ENCODE data around the gene GIGYF1.
A peak's percentile ranks its signal among the peaks of the same experiment; 100 is the strongest.
"Not testable (repeated sequence)": the region's sequence is repeated elsewhere in the genome, so short reads cannot be mapped to it uniquely, and the experiment has no call there.

Gene GIGYF1

DNA sequence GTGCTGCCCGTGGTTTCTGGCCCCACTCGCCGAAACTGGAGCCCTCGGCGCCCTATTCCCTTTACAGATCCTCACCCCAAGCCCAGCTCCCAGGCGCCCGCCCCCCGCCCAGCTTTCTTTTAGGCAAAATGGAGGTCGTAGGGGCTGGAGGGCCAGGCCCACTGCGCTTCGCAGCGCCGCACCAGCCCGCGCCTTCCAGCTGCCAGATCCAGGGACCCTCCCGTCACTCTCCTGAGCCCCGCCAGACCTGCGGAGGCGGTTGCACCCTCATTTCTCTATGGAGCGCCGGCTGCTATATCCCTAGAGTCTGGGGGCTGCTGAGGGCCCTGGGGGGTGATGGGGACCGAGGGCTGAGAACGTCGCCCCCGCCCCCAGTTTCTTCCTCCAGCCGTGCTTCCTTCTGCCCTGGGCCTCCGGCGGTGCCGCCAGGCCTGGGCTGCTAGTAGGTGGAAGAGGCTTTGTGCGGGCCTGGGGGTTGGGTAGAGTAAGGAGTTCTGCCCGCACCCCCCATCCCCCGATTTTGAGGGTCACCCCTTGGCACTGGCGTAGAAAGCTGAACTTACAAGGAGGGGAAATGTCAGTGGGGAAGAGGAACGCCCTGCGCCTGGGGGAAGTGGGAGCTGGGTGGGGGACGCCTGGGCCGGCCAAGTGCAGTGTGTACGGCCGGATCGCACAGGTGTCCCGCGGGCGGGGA, 19.5 kb downstream of the GIGYF1 start:
- TF ChIP-seq, protein P1, sequence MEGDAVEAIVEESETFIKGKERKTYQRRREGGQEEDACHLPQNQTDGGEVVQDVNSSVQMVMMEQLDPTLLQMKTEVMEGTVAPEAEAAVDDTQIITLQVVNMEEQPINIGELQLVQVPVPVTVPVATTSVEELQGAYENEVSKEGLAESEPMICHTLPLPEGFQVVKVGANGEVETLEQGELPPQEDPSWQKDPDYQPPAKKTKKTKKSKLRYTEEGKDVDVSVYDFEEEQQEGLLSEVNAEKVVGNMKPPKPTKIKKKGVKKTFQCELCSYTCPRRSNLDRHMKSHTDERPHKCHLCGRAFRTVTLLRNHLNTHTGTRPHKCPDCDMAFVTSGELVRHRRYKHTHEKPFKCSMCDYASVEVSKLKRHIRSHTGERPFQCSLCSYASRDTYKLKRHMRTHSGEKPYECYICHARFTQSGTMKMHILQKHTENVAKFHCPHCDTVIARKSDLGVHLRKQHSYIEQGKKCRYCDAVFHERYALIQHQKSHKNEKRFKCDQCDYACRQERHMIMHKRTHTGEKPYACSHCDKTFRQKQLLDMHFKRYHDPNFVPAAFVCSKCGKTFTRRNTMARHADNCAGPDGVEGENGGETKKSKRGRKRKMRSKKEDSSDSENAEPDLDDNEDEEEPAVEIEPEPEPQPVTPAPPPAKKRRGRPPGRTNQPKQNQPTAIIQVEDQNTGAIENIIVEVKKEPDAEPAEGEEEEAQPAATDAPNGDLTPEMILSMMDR (IDR thresholded peaks at IDR 0.05; ENCODE audit: insufficient read depth, low read depth, low read length, missing control alignments): no peak
- no peak for DNase-seq (ENCODE audit: low read depth)

DNA sequence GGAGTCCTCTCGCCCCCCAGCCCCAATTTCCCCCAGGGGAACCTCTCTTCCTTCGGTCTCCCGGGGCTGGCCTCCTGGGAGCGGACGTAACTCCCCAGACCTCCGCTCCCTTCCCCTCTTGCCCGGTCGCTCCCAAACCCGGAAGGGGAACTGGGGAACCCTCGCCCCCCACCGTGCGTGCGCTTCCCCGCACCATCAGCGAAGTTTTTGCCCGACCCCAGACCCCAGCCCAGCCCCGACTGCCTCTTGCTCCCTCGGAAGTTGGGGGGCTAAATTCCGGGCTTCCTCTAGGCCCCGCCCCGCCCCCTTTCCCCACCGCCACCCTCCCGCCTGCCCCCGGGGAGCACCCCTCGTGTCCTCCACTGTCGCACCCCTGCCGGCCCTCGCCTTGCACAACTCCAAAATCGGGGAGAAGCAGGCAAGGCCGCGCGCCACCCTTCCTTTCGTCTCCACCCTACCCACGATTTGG, 20.1 kb downstream of the GIGYF1 start:
- peak; percentile 27 for DNase-seq (ENCODE audit: low read depth)
- TF ChIP-seq, protein P1 (IDR thresholded peaks at IDR 0.05; ENCODE audit: insufficient read depth, low read depth, low read length, missing control alignments): no peak
- H3K4me3 ChIP-seq (ENCODE audit: low read length): peak overlapping the region; percentile 93

More for the DNA sequence above, 19.5 kb downstream of the GIGYF1 start:
- peak overlapping the region; percentile 93 for H3K4me3 ChIP-seq (ENCODE audit: low read length)

DNA sequence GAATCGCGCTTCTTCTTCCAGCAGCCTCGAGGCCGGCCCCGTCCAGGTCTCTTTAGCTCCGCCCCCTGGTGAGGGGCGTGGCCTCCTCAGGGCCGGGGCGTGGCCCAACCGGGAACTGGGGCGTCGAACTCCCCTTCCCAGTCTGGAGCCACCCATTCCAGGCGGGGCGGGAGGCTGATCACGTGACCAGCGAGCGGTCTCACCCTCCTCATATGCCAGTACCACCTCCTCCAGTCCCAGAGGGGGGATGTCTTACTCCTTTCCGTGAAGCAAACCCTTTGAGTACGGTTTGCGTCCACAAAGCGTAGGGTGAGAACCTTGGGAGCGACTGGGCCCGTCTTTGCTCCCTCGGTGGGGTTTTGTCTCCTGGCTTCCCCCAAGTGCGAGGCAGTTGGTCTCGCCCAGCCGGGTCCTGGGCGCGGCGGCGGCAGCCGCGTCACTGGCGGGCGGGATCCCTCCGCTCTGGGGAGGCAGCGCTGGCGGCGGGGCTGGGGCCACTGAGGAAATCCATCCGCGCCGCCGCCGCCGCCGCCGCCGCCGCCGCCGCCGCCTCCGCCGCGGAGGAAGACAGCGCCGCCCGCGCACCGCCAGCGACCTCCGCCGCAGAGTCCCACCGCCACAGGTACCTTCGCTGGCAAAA, 20.6 kb downstream of the GIGYF1 start, which contains the start of gene GNB2:
TSS of gene GNB2 (plus strand) at position 439 of the 640 bp plus-strand sequence. CDS start 2,526 bp downstream, outside the sequence.
- TF ChIP-seq, protein P1 (IDR thresholded peaks at IDR 0.05; ENCODE audit: insufficient read depth, low read depth, low read length, missing control alignments): no peak
- peak within 1 kb of the TSS; percentile 93 for H3K4me3 ChIP-seq (ENCODE audit: low read length)
- peak; percentile 99 for DNase-seq (ENCODE audit: low read depth)

DNA sequence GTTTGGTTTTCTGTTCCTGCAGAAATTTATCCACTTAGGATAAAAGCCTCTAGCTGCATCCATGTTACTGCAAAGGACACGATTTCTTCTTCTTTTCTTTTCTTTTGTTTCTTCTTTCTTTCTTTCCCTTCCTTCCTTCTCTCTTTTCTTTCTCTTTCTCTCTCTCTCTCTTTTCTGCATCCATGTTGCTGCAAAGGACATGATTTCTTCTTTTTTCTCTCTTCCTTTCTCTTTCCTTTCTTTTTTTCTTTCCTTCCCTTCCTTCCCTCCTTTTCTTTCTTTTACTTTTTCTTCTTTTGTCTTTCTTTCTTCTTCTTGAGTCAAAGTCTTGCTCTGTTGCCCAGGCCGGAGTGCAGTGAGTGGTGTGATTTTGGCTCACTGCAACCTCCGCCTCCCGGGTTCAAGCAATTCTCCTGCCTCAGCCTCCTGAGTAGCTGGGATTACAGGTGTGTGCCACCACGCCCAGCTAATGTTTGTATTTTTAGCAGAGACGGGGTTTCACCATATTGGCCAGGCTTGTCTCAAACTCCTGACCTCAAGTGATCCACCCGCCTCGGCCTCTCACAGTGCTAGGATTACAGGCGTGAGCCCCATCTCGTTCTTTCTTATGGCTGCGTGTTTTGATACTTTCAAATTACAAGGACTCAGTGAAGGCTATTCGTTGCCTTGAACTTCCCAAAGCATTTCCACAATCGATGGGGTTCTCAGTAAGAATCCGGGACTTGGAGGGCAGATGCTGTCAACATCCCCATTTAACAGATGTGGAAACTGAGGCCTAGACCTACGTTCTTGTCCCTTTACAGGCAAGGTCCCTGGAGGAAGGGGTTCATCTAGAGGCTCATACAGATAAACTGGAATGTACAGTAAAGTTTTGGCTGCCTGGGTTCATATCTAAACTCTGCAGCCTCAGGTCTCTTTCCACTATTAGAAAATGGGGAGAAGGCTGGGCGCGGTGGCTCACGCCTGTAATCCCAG, 22.4 kb downstream of the GIGYF1 start:
- no peak overlapping the region for H3K4me3 ChIP-seq (ENCODE audit: low read length)
- TF ChIP-seq, protein P1 (IDR thresholded peaks at IDR 0.05; ENCODE audit: insufficient read depth, low read depth, low read length, missing control alignments): no peak
- no peak for DNase-seq (ENCODE audit: low read depth)

DNA sequence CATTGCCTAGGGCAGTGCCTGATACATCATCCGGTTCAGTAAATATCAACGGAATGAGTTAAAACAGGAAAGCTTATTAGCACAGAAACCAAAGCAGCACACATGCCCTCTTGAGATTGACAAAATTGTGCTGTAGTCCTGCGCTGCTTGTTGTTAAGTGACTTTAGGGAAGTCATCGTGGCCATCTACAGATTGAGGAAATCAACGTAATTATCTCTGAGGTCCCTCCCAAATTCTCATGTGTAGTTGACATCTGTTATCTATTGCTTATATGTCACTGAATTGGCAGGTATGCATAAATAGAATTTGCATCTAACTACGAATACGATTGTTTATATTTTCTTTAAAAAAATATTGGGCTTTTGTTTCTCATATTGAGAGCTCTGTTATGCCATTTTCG, 24.0 kb downstream of the GIGYF1 start:
- TF ChIP-seq, protein P1 (IDR thresholded peaks at IDR 0.05; ENCODE audit: insufficient read depth, low read depth, low read length, missing control alignments): no peak
- H3K4me3 ChIP-seq (ENCODE audit: low read length): no peak overlapping the region
- DNase-seq (ENCODE audit: low read depth): no peak

DNA sequence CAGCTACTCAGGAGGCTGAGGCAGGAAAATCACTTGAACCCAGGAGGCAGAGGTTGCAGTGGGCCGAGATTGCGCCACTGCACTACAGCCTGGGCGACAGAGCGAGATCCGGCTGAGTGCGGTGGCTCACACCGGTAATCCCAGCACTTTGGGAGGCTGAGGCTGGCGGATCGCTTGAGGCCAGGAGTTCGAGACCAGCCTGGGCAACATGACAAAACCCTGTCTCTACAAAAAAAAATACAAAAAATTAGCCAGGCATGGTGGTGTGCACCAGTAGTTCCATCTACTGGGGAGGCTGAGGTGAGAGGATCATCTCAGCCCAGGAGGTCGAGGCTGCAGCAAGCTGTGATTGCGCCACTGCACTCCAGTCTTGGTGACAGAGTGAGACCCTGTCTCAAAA, 24.9 kb downstream of the GIGYF1 start:
- H3K4me3 ChIP-seq (ENCODE audit: low read length); DNase-seq (ENCODE audit: low read depth): not testable (repeated sequence)

DNA sequence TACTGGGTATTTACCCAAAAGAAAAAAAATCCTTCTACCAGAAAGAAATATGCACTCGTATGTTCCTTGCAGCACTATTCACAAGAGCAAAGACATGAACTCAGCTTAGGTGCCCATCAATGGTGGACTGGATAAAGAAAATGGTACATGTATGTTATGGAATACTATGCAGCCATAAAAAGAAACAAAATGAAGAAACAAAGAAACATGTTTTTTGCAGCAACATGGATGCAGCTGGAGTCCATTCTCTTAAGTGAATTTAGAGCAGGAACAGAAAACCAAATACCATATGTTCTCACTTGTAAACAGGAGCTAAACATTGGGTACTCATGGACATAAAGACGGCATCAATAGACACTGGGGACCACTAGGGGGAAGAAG, 26.0 kb downstream of the GIGYF1 start:
- DNase-seq (ENCODE audit: low read depth): no peak
- TF ChIP-seq, protein P1 (IDR thresholded peaks at IDR 0.05; ENCODE audit: insufficient read depth, low read depth, low read length, missing control alignments): no peak
- no peak overlapping the region for H3K4me3 ChIP-seq (ENCODE audit: low read length)
